GM21515 (cell line): Measurements from ENCODE around the gene MAPK4.
"Not testable (repeated sequence)": the region's sequence is repeated elsewhere in the genome, so short reads cannot be mapped to it uniquely, and the experiment has no call there.

Experiments used
- ATAC-seq: cut with Tn5 transposase; IDR thresholded peaks from one replicate; pipeline ENCODE4 v1.9.1; 2021; ENCODE audit not compliant: unreplicated experiment

The MAPK4 gene

GRCh38 chr18:50559752-50560680, at the start of gene MAPK4:
MAPK4 (plus strand) TSS chr18:50560087; CDS start chr18:50663959, 103,872 bp downstream.
- ATAC-seq = no peak

- not testable (repeated sequence) for ATAC-seq
Observed at GRCh38 chr18:50517277-50517676, 42.6 kb upstream of the MAPK4 start.

- ATAC-seq = no peak
Observed at GRCh38 chr18:50518787-50519546, 40.9 kb upstream of the MAPK4 start.

DNA sequence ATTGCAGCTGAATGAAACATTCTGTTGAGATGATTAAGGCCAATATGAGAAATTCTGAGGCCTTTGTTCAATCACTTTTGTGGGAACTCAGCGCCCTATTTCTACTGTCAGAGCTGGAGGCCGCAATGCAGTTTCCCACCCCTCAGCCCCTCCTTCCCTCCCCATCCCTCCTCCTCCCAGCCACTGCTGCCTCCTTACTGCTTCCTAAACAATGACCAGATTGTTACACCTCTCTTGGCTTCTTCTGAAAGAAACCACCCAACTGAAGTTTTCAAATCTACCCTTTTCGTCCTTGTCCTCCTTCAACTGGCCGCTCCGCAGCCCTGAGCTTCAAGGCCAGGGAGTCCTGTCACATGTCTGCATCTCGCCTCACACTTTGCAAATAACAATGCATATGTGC, 36.7 kb upstream of the MAPK4 start:
- no peak for ATAC-seq

DNA sequence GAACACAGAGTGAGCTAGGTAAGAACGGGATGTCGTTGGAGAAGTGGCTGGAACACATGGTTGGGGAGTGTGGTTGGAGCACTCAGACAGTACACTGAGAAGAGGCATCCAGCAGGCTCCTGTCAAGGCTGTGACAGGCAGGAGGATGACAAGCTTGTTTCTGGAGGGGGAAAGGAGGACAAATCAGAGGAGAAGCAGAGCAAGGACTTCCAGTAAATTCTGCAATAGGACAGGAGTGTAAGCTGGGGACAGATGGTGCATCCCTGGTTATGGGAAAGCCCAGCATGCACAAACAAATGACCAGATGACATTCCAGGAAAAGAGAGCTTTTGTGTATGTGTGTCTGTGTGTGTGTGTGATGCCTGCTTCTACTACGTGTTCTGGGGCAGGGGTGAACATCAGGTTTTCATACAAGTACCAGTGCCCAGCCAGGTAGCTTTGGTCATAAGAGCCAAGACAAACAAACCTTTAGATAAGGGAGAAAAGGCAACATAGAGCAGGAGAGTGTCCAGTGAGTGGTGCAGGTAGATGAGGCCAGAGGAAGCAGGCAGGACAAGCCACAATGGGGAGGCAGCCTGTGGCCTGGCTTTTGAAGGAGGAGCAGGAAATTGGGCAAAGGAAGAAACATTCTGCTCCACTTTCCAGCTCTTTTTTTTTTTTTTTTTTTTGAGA, 32.1 kb upstream of the MAPK4 start:
- ATAC-seq = no peak

GRCh38 chr18:50528806-50529205, 31.1 kb upstream of the MAPK4 start:
- no peak for ATAC-seq

DNA sequence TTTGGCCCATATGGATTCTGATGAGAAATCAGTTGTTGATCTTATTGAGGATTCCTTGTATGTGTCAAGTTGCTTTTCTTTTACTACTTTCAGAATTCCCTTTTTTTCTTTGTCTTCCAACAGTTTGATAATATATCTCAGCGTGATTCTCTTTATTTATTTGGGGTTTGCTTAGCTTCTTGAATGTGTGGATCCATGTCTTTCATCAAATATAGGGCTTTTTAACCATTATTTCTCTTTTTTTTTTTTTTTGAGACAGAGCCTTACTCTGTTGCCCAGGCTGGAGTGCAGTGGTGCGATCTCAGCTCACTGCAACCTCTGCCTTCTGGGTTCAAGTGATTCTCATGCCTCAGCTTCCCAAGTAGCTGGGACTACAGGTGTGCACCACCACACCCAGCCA, 26.1 kb upstream of the MAPK4 start:
- ATAC-seq = not testable (repeated sequence)

GRCh38 chr18:50544476-50544875, 15.4 kb upstream of the MAPK4 start:
- not testable (repeated sequence) for ATAC-seq

DNA sequence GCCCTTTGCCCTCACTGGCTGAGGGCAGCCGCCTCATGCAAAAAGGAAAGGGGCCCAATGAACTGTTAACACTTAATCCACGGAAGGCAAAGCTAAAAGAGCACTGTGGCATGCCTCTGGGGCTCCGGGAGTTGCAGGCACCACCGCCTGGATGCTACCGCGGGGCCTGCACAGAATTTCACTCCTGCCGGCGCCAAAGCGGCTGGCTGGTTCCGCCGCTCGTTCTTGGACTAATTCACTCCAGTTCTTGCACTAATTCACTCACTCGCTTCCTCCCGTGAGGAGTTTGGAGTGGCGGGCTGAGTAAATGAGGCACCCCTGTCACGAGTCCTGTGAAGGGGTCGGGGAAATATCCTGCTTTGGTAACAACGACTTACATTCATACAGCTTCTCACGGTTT, 14.0 kb upstream of the MAPK4 start:
- ATAC-seq = no peak

GRCh38 chr18:50548160-50548559, 11.7 kb upstream of the MAPK4 start:
- ATAC-seq = no peak

GRCh38 chr18:50551651-50552050, 8.2 kb upstream of the MAPK4 start:
- not testable (repeated sequence) for ATAC-seq

GRCh38 chr18:50558157-50558556, 1.7 kb upstream of the MAPK4 start:
- ATAC-seq = no peak

DNA sequence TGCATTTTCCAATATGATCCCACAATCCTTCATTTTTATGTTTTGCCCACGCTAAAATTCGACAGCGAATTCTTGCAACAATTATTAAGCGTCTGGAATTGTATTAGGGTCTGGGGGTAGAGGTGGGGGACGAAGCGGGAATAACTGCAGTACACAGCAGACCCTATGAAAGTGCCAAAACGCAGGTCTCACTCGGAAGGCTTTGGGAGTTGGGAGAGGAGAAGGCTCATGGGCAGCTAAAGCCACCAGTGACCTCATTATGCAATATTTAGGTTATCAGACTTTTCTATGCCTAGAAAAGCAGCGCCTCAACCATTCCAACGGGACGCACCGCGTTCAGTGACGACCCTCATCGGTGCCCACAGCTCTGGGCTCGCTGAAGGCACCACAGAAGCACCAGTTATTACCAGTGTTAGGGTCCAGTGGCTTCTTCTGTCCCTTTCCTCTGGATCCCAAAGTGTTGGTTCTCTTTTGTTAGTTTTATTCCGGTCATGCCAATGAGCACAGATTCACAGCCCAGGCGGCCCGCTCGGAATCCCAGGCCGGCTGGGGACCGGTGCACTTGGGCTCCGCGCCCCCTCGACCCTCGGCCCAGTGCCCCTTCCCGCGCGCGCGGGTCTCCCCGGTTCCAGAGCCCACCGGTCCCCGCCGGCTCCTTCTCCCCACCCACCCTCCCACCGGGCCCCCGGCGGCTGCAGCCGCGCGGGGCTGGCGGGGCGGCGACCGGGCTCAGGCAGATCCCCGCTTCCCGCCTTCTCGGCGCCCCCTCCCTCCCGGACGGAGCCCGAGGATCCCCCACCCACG, 737 bp upstream of the MAPK4 start:
- no peak for ATAC-seq

DNA sequence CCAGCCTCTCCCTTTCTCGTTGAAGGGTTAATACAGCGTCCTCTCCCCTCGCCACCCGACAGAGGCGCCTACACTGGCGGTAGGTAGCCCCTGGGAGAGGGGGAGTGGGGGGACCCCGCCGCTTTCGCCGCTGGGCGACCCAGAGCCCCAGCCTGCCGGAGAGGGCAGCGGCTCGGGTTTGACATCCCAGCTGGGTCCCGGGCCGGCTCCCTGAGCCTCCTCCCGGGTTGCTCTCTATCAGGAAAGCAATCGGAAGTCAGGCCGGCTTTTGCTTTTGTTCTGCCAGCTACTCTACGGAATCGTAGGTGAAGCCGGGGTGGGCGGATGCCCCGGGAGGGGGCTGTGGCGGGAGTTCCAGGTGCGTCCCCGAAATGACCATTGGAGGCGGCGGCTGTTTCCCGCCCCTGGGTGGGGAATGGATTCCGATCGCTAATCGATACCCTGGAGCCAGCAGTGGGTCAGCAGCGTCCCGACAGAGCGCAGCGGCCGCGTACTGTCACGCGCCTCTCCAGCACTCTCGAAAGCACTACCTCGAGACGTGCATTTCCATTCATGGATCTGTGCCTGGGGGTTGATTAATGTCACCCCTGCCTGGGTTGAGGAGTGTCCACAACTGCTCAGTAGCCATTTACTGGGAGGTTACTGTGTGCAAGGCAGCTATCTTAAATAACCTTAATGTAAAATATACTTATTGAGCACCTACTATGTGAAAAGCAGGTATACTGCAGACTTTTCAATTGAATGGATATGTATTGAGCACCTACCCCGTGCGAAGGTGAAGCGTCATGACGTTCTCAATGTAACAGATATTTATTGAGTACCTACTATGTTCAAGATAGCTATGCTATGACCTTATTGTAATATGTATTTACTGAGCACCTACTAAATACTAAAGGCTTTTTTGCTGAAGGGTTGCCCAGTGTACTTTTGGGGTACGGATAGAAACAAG, 1.1 kb downstream of the MAPK4 start:
- no peak for ATAC-seq

DNA sequence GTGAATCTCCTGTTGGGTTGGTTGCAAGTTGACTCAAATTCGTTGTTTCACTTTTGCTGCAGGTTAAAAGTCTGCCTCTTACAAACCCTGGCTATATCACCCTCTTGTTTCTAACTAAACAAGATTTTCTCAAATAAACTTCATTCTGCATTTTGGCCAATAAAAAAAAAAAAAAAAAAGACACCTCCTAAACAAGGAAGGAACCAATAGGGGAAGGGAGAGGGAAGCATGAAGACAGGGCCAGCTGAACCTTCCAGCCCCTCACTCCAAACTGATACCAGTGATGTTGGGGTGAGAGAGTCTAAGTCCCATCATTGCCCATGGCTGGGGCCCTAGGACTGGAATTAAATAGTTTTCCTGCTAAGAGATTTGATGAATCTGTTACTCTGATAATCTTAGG, 2.4 kb downstream of the MAPK4 start:
- not testable (repeated sequence) for ATAC-seq

- ATAC-seq = no peak
Observed at GRCh38 chr18:50562686-50563085, 2.8 kb downstream of the MAPK4 start.

DNA sequence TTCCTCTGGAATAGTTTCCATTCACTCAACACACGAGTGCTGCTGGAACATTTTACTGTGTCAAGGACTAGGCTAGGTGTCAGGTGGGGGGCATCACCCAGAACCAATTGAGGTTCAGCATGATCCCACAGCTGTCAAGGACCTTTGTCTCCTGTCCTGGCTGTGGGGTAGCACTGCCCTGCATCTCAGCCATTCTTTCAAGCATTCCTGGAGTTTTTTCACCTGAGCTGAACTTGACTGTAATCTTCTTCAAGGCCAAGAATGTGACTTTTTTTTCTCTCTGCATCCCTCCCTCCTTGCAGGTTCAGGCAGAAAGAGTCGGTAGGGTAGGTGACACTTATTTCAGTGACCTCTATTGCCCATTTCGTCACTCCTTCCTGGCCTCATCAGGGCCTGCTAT, 3.5 kb downstream of the MAPK4 start:
- ATAC-seq = no peak

DNA sequence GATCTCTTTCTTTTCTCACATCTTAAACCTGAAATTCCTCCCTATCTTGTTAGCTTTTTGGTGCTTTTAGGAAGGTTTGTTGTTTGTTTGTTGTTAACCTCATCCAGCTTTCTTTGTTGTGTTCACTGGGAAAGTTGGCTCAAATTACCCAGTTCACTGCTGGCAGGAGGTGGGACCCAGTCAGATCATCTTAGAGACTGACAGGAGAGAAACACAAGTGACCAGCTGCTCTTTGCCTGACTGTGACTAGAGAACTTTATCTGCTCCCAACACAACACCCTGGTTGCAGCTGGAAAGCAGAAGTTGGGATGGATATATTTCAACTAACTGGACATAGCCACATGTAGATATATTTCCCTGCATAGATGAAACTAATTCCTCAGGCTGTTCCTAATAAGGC, 10.0 kb downstream of the MAPK4 start:
- ATAC-seq = no peak

DNA sequence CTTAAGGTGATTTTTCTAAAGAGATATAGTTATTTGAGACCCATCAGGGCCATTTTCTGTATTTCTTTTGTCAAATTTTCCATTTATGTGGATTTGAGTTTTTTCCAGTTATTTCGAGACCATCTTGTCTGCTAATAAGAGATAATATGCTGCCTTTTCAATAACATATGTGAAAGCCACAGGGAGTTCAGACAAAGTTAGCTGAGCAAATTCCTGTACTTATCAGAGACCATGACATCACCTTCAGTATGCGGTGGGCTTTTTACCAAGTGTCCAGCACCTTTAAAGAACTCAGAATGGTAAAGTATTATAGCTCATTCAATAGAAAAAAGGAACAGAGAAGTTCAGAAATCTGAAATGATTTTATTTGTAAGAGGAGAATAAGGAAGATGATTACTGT, 11.7 kb downstream of the MAPK4 start:
- no peak for ATAC-seq

DNA sequence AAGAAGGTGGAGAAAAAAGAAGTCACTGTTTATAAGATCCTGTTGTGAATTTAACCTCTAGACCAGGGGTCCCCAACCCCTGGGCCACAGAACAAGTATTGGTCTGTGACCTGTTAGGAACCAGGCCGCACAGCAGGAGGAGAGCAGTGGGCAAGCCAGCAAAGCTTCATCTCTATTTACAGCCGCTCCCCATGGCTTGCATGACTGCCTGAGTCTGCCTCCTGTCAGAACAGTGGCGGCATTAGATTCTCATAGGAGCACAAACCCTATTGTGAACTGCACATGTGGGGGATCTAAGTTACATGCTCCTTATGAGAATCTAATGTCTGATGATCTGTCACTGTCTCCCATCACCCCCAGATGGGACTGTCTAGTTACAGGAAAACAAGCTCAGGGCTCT, 13.3 kb downstream of the MAPK4 start:
- not testable (repeated sequence) for ATAC-seq
